Activated CD8-positive, alpha-beta memory T cell treated with anti-CD3 and anti-CD28 coated beads for 1 hour (primary cell): Measurements from ENCODE around the gene FOXRED2.
"Not testable (repeated sequence)": the region's sequence is repeated elsewhere in the genome, so short reads cannot be mapped to it uniquely, and the experiment has no call there.

Experiments used
- DNase-seq, 2 donors: peaks; one replicate each; pipeline ENCODE4 v3.0.0-alpha.2; 2020; ENCODE audit warnings: low read depth in 1 of 2; ENCODE audit errors: extremely low read depth in 1 of 2

FOXRED2 gene

DNA sequence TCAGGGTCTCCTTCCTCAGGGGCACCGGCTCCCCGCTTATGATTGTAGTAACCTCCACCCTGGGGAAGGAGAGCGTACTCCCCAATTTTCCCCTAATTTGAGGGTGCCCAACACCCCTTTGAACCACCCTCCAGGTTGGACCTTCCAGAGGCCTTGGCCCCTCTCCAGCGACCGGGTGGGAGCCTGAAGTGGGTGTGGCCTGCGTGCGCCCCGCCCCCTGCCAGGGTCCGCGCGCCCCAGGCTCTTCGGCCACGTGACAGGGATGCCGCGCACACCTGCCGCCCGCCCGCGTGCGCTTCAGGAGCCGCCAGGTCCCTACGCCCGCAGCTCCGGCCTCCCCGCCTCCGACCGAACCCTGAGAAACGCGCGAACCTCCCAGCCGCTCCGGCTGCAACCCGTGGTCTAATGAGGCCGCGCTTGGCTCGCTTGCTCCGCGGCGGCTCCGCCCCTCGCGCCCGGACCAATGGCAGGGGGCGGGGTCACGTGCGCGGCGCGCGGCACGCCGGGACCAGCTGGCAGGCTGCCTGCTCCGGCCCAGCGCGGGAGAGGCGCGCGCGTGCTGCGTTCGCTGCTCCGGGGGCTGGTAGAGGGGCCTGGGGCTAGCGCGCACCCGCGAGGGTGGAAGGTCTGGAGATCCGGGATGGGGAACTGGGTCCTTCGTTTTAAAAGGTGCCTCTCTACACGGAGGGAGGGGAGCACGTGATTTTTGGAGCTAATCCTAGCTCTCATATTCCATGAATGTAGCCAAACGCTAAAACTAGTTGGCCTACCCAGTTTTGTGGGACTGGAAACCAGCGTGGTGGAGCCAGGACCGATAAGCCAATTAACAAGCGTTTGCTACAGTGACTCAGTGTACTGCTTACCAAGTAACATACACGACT is at the start of gene FOXRED2:
Gene FOXRED2, minus strand, starts transcription at position 404 of the 881 bp plus-strand sequence. CDS start 618 bp downstream, outside the sequence.
- peak; percentile 53 to 84 for DNase-seq

DNA sequence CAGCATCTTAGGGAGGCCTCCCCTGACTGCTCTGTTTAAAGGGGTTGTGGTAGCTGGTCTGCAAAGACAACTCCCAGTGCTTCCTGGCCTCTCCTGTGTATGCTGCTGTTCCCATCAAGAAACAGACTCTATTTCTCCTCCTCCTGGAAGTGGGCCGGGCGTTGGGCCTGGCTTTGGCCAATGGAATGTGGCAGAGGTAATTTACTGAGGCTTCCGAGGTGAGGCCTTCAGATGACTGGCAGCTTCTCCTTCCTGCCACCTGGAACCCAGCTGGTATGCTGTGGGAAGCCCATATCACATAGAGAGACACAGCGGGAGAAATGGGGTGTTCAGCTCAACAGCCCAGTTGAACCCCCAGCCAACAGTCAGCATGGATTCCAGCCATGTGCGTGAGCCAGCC is 47.3 kb upstream of the FOXRED2 start:
- DNase-seq: no peak

GRCh38 chr22:36552289-36552688 is 45.4 kb upstream of the FOXRED2 start:
- no peak for DNase-seq

- DNase-seq: no peak
Measured at GRCh38 chr22:36550701-36551495, 44.1 kb upstream of the FOXRED2 start.

DNA sequence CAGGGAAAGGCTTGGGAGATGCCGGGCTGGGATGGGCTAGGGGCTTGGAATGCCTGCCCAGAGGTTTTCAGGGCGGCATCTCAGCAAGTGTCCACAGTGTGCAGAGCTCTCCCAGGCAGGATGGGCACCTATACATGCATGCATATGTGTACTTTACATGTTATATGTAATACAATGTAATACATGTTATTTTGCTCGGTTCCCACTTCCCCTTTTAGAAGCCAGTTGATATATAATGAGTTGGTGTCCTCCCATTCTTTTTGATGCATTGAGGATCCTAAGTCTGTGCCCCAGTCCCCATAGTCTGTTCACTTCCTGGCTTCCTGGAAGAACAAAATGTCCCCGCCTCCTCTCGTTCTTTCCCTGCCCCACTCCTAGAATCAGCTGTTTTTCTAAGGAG is 42.2 kb upstream of the FOXRED2 start:
- no peak for DNase-seq

GRCh38 chr22:36548606-36549005 is 41.8 kb upstream of the FOXRED2 start:
- DNase-seq: no peak

DNA sequence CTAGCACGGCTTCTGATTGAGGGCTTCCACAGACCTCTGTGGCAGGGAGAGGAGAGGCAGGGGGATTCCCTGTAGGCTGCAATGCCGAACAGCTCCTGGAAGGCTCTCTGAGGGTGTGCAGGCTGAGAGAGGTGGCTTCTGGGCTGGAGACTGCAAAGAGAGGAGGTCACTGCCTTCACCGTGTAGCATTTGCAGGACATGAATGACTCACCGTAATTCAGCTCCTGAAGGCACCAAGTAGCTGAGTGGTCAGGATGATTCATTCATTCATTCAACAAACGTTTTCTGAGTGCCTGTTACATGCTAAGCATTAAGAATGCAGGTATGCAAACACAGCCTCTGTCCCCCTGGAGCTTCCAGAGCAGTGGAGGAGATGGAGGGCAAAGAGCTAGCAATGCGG is 40.1 kb upstream of the FOXRED2 start:
- no peak for DNase-seq

DNA sequence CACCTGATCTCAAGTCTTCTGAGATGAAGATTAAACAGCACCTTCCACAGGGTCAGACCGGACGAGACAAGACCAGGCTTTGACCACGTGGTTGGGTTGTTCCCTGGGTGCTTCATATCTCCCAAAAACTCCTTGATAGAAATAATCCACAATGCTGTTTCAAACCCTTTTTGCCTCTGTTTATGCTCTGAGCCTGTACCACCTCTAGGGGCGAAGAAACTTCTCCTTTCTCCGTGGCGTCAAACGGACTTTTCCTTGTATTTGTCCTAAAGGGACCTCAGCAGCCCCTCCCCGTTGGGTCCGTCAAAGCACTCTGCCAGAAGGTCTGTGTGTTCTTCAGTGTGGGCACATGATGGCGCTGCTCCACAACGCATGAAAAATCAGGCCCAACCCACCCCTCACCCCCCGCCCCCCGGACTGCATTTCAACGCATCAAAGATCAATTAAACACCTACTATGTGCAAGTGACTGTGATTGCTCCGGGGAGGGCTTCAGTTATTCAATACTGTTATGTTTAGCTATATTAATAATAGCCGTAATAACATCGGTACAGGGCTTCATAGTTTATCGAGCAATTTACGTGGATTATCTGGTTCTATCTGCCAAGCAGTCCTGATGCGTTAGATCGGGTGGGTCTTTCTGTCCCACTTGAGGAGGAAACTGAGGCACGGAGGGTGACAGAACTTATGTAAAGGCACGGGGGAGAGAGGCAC is 39.4 kb upstream of the FOXRED2 start:
- DNase-seq: no peak

DNA sequence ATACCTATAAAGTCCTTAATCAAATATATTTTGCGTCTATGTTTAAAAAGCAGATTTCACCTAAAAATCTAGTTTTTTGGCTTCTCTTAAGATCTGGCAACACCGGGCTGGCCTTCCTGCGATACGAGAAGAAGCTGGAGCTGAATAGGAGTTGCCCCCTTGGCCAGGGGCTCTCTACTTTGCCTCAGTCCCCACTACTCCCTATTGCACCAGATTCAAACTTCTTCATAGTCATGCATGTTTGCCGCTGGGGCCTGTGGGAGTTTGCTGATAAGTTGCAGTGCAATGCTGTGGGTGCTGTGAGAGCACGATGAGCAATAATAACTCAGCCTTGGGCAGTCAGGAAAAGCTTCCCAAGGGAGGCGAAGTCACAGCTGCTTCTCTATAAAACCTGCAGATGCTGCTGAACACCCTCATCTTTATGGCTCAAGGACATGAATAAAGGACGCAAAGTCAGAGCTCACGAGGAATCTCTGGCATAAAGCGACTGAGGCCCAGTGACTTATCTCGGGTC is 37.3 kb upstream of the FOXRED2 start:
- DNase-seq: no peak

DNA sequence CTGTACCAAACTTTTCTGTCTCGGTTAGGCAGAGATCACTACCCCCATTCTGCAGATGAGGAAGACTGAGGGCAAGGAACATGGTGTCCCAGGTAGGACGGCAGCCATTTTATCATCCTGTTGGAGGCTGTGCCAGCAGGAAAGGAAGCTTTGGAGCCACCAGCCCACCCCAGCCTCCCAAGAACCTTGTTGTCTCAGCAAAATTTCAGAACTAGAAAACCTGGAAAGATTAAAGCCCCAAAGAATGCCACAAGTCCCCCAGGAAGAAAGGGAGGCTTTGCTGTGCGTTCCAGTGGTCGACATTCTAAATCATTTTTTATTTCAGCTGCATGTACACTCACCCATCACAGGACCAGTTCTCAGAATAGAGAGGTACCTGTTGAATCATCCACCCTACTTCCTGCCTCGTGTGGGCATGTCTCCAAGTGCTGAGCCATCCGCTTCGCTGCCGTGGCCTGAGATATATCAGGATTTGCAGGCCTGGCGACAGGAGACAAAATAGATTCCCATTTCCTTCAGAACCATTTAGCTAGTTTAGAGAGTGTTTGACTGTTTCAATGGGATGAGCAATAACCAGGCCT is 35.1 kb upstream of the FOXRED2 start:
- no peak for DNase-seq

GRCh38 chr22:36540867-36541642 is 34.2 kb upstream of the FOXRED2 start:
- no peak for DNase-seq

DNA sequence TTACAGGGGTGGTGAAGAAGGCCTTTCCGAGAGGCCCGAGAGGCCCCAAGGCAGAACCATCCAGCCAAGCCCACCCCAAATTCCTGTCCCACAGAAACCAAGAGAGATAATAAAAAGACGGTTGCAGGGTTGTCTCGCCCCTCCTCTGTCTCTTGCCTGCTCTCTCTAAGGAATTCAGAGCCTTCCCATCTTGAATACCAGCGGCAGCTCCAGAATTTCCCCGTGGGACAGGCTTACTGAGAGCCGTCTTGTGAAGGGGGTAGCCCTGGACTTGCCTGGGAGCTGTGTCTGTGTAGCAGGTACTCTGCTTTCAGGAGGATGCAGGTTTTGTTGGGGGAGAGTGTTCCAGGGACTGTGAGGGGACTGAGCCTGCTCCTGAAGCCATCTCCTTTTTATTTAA is 31.7 kb upstream of the FOXRED2 start:
- no peak for DNase-seq

GRCh38 chr22:36536717-36537116 is 29.9 kb upstream of the FOXRED2 start:
- no peak for DNase-seq

DNA sequence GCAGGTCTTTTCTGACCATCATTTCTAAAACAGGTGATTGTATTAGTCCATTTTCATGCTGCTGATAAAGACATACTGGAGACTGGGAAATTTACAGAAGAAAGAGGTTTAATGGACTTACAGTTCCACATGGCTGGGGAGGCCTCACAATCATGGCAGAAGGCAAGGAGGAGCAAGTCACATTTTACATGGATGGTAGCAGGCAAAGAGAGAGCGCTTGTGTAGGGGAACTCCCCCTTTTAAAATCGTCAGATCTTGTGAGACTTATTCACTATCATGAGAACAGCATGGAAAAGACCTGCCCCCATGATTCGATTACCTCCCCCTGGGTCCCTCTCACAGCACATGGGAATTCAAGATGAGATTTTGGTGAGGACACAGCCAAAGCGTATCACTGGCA is 26.5 kb upstream of the FOXRED2 start:
- DNase-seq: not testable (repeated sequence)

GRCh38 chr22:36532466-36532865 is 25.6 kb upstream of the FOXRED2 start:
- no peak for DNase-seq

GRCh38 chr22:36528795-36529751 is 22.2 kb upstream of the FOXRED2 start, which contains the start of gene EIF3D:
Gene EIF3D, minus strand, starts transcription at chr22:36529166. Its CDS starts 3,045 bp downstream, at chr22:36526121.
- peak; percentile 91 to 94 for DNase-seq

- DNase-seq: no peak
Measured at GRCh38 chr22:36528341-36528740, 21.5 kb upstream of the FOXRED2 start.

GRCh38 chr22:36522662-36523061 is 15.8 kb upstream of the FOXRED2 start:
- no peak for DNase-seq

DNA sequence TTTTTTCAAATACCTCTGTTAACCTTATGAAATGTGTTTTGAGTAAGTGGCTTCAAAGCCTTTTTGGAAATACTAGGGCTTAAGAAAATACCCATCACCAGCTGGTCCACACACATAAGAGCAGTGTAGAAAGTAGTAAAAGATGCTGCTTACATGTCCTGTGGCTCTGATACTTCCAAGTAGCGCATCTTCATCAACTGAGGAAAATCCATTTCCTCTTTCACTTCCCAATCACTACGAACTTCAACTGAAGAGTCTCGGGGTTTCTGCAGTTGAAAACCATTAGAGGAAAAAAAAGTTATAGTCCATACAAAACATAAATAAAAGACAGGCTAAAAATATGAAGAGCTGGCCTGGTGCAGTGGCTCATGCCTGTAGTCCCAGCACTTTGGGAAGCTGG is 13.6 kb upstream of the FOXRED2 start:
- DNase-seq: no peak
